EL (cell line): ENCODE results near the gene JPT2.

Experiments used
- DNase-seq: peaks from one replicate; pipeline ENCODE4 v3.0.0-alpha.2; 2016

The JPT2 gene

GRCh38 chr16:1740781-1741490 is 62.9 kb downstream of the JPT2 start:
- DNase-seq = no peak

- DNase-seq = no peak
Observed at GRCh38 chr16:1741553-1742165, 63.6 kb downstream of the JPT2 start.

GRCh38 chr16:1743376-1744337 is 65.6 kb downstream of the JPT2 start:
- no peak for DNase-seq

- no peak for DNase-seq
Observed at GRCh38 chr16:1744338-1744840, 66.3 kb downstream of the JPT2 start.

- DNase-seq = peak; percentile 97
Observed at GRCh38 chr16:1745181-1745899, 67.3 kb downstream of the JPT2 start.

GRCh38 chr16:1745900-1746692 is 68.0 kb downstream of the JPT2 start:
- DNase-seq = peak; percentile 98

GRCh38 chr16:1746693-1747195 is 68.7 kb downstream of the JPT2 start:
- peak; percentile 75 for DNase-seq

- no peak for DNase-seq
Observed at GRCh38 chr16:1747934-1748333, 69.9 kb downstream of the JPT2 start.

GRCh38 chr16:1749152-1750117 is 71.4 kb downstream of the JPT2 start:
- DNase-seq = peak; percentile 21
